ENCODE results near the gene GAS2L2.
"Not testable (repeated sequence)": the region's sequence is repeated elsewhere in the genome, so short reads cannot be mapped to it uniquely, and the experiment has no call there.

The GAS2L2 gene

GRCh38 chr17:35769895-35770486 lies 17.0 kb upstream of the GAS2L2 start:
- DNase-seq, result no peak

- no peak for DNase-seq
Observed at GRCh38 chr17:35768797-35769196, 15.8 kb upstream of the GAS2L2 start.

GRCh38 chr17:35766903-35767510 lies 14.0 kb upstream of the GAS2L2 start:
- peak; percentile 76 for DNase-seq

GRCh38 chr17:35766489-35766877 lies 13.4 kb upstream of the GAS2L2 start:
- no peak for DNase-seq

GRCh38 chr17:35765756-35766488 lies 12.9 kb upstream of the GAS2L2 start:
- no peak for DNase-seq

GRCh38 chr17:35765086-35765710 lies 12.2 kb upstream of the GAS2L2 start:
- no peak for DNase-seq

GRCh38 chr17:35764123-35764991 lies 11.3 kb upstream of the GAS2L2 start:
- DNase-seq, result peak; percentile 76

GRCh38 chr17:35763767-35764122 lies 10.7 kb upstream of the GAS2L2 start:
- DNase-seq, result no peak

- no peak for DNase-seq
Observed at GRCh38 chr17:35761601-35762000, 8.6 kb upstream of the GAS2L2 start.

GRCh38 chr17:35760587-35760986 lies 7.5 kb upstream of the GAS2L2 start, which contains the start of gene C17orf50:
C17orf50 (plus strand) TSS chr17:35760887; CDS start chr17:35760942, 55 bp downstream.
- no peak for DNase-seq

- no peak for DNase-seq
Observed at GRCh38 chr17:35757243-35757642, 4.2 kb upstream of the GAS2L2 start.

- no peak for DNase-seq
Observed at GRCh38 chr17:35752471-35752870, 568 bp downstream of the GAS2L2 start.

- not testable (repeated sequence) for DNase-seq
Observed at GRCh38 chr17:35751541-35751940, 1.5 kb downstream of the GAS2L2 start.

- DNase-seq, result peak; percentile 48
Observed at GRCh38 chr17:35750526-35751395, 2.3 kb downstream of the GAS2L2 start.

- DNase-seq, result no peak
Observed at GRCh38 chr17:35749560-35750412, 3.3 kb downstream of the GAS2L2 start.

GRCh38 chr17:35748979-35749378 lies 4.1 kb downstream of the GAS2L2 start:
- DNase-seq, result no peak

GRCh38 chr17:35748341-35748841 lies 4.6 kb downstream of the GAS2L2 start:
- no peak for DNase-seq

GRCh38 chr17:35747540-35748017 lies 5.5 kb downstream of the GAS2L2 start:
- DNase-seq, result peak; percentile 77

GRCh38 chr17:35745749-35746320 lies 7.2 kb downstream of the GAS2L2 start:
- DNase-seq, result no peak

GRCh38 chr17:35745246-35745645 lies 7.8 kb downstream of the GAS2L2 start:
- DNase-seq, result no peak

Measured in NCI-H1694 (cell line).